NCI-H2081 (cell line): ENCODE measurements around the gene GH2.

Experiments used
- DNase-seq, 2 experiments: peaks; one replicate each; lab custom pipeline; 2025; lab: John Stamatoyannopoulos, UW

The GH2 gene

DNA sequence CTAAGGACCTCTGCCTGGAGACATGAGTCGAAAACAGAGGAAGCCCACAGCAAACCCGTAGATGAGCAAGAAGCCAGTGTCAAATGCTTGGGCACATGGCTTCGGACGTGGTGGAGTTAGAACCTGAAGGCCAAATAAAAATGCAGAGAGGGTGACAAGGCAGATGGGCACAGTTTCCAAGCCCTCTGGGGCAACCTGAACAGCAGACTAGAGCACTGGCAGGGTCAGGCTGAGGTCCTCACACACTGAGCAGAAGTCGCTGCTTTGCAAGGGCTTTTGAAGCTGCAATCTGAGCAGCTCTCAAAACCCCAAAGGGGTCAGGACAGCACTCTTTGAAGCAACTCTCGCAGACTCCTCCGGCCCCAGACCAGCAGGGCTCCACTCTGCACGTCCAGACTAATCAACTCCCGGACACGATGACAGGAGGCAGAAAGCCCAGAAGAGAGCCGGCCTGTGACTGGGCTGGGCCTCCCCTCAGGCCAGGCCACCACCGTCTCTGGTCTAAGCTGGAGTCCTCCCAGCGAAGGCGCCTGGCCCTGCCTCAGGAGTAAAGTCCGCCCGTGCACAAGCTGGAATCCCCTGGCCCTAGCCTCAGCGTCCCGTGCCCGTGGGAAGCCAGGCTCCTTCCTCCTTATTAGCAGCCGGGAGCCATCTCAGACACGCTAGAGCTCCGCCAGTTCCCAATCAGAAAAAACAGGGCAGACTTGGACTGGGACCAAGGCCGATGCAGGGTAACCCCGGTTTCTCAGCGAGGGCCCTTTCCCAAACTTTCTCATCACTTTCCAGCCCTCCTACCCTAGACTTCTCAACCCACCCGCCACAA, 40.2 kb downstream of the GH2 start:
- DNase-seq = peak in 1 of 2 experiments; percentile 58

DNA sequence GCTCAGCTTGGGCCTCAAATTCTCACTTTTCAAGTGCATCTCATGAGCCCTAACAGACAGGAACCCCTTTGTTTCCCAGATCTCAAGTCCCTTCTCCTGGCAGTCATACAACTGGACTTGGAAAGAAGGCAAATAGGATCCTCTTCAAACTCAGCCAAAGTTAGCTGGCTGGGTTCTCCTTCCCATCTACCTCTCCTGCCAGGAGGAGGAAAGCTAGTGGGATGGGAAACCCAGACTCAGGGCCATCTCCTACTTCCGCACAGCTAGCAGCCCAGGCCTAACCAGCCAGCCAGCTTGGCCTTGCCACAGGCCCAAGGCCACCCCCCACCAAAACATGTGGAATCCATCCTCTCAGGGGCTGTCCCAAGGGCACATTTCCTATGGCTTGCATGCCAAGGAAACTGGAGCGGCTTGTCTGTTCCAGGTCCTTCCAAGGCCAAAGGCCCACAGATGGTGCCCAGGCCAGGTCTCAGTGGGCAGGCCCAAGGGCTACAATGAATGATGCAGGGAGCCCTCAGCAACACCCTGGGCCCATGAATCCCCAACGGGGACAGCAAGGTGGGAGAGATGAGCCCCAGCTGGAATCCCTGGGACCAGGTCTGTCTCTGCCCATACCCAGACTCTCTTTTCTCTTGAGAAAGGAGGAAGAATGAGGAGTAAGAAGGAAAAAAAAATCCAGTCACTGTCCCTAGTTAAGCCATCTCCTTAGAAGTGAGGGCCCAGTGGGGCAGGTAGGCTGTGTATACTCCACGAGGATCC, 41.0 kb downstream of the GH2 start:
- DNase-seq = no peak

DNA sequence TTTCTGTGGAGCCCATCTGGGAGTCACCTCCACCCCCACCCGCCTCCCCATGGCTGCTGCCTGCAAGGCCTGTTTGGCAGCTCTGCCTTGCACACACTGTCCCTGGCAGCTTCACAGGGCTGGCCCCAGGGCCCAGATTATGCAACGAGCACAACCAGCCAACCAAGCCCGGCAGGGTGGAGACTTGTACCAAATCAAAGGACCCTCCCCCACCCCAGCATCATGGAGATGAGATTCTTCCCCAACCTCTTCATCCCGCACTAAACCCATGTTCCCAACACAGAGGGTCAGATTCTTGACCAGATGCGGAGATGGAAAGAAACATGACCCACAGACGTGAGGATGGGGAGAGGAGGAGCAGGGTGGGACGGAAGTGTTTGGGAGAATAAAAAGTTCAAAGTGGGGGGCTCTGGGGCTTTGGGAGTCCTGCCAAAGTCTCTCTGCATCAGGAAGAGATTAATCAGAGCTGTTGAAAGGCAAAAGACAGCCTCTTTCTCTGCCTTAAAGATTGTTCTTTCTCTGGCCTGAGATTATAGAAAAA, 43.0 kb downstream of the GH2 start:
- DNase-seq = peak; percentile 80 to 87

DNA sequence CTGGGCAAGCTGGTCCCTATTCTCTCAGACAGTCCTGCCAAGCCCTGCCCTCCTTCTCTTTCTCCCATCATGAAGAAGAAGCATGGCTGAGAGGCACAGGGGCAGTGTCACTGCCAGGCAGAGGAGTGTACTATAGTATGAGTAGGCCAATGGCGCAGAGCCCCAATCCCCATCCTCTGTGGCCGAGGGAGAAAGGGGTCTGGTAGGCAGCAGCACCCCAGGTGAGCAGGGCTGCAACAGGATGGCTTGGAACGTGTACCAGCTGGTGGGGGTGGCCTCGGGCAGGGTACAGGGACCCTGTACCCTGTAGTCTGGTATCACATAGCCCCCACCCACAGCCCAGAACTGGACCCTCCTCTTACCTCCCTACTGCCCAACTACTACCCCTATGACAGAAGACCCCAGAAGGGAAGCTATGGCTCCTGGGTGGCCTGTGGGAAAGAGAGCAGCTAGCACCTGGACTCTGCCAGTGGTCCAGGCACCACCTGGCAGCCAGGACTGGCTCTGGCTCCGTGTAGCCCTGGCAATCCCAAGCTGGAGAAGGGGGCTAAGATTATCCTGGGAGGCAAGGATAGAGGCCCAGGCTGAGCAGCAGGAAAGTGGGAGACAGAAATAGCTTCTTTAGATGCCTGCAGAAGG, 43.7 kb downstream of the GH2 start:
- DNase-seq = no peak

DNA sequence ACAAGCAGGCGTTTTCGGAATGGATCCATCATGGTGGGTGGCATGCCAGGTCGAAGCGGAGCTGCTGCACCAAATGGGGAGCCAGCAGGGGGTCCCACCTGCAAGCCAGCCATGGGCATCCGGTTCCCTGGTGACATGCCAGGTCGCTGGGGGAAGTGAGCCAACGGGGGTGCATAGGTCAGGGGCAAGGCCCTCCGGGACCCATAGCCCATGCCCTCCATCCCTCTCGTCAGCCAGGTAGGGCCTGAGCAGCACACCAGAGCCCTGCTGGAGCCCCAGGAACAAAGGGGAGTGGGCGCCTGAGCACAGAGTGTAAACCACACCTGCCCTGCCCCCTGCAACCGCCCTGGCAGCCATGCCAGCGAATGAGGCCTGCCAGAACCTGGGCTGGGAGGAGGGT, 44.3 kb downstream of the GH2 start:
- peak; percentile 14 to 16 for DNase-seq

DNA sequence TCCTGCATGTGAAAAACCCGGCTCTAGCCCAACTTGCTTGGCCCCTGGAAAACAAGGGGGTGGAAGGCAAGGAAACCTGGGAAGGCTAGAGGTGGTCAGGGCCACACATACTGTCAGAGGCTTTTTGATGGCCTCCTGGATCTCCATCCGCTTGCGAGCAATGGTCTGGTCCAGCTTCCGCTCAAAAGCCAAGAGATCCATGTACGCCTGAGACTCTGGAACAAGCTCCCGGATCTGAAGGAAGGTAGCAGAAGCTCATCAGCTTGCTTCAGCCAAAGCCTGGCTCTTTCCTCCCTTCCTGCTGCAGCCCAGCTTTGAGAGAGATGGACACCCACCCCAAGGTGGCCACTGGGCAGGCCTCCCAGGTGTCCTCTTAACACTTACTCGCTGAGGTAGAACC, 44.9 kb downstream of the GH2 start:
- no peak for DNase-seq

DNA sequence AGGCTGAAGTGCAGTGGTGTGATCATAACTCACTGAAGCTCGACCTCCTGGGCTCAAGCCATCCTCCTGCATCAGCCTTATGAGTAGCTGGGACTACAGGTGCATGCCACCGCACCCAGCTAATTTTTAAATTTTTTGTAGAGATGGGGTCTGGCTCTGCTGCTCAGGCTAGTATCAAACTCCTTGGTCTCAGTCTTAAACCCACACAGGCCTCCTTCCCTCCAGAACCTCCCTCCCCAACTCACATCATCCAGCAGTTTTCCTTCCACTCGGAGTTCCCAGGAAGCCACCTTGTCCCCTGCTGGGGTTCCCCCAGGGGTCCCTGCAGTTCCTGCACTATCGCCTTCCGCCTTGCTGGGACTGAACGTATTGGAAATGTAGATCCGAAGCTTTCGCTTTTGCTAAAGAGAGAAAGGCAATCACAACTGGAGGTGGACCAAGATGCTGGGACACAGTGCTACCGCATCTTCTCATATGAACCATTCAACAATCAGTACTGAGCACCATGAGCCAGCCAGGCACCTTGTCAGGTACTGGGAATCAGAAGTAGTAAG, 46.5 kb downstream of the GH2 start:
- no peak for DNase-seq

DNA sequence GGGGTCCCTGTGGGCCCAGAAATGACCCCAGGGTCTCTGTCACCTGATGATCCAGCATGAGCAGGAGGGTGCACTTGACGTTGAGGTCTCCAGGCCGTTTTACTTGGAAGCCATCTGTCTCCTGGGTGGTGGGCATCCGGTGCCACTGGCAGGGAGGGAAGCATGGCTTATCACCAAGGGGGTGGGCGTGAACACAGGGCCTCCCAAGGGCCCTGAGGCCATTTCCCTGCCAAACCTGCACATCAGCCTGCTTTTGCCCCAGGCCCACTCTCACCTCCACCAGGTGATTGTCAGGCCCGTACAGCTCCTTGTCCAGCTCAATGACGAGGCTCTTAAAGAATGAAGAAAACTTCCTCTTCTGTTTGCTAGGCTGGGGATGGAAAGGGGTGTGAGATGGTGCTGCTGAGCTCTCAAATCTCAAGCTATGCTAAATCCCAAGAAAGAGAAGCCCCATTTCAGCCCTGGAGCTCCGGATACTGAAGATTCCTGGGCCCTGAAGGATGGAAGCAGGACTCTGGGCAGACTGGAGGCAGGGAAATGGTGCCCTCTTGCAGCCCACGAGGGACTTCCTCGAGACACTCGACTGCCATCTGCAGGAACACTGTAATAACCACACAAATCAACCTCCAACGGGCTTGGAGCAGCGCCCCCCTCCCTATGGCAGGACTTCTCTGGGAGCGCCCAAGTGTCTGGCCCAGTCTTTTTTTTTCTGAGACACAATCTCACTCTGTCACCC, 47.1 kb downstream of the GH2 start:
- peak; percentile 48 to 50 for DNase-seq

DNA sequence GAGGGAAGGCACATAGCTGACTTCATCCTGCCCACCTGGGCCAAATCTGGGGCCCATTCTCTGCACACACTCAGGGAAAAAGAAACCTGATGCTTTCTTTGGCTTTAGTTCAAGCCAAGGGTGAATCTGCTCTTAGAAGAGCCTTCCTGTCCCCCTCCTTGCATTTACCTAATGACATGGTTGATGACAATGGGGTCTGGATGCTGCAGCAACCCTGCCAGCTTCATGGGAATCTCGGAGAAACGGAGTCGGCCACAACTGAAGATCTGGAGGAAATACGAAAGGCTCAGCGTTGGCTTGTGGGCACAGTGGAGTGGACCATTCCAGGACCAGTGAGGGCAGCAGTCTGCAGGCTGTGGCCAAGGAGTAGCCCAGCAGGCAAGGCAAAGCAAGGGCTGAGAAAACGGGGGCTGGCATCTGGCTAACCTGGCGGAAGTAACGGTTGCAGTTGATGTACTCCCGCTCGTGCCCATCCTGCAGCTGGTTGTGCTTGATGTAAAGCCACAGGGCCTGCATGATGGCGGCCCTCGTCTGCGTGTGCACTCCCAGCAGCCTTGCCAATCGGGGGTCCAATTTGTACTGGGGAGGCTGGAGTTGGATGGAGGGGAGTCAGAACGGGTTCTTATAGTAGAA, 47.9 kb downstream of the GH2 start:
- DNase-seq = no peak

DNA sequence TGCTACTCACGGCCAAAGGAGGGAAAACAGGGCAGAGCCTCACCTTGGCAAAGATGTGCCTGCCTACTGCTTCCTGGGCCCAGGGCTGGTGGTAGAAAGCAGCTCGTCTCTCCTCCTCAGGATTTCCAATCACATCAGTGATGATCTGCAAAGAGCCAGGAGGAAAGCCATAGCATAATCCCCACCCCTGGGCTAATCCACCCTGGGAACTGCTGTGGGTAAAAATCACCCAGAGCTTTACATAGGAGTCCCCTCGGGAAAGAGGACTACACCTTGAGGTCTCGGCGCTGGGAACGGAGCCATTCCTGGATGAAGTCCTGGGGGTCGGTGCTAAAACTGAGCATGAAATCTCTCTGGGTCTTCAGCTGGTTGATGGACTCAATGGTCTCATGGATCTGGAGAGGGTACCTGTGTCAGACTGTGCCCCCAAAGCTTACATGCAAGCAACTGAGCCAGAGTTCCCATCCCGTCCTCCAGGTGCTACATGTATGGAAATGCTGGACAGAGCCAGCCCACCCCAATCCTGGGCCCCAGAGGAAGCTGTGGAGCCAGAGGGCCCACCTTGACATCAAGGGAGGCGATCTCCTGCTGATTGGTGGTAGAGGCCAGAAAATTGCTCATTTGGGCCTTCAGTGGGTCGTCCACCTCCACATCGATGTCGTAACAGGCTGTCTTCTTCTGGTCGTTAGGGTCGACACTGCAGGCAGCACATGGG, 48.6 kb downstream of the GH2 start:
- DNase-seq = no peak

DNA sequence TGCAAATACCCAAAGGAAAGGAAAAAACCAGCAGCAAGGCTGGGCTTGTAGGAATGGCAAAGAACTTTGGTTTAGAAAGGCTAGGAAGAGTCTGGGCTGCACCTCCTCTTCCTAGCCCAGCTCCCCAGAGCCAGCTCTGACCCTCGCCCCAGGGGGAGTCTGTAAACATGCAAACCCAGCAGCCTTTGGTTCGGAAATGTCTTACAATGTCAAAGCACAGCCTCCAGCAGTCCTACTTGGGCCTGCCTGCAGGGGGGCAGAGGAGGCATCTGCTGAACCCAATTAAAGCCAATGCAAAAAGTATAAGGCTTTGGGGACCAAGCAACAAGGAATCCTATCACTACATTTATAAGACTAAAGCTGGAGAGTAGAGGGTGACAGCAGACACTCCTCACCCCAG, 49.3 kb downstream of the GH2 start:
- DNase-seq = no peak

DNA sequence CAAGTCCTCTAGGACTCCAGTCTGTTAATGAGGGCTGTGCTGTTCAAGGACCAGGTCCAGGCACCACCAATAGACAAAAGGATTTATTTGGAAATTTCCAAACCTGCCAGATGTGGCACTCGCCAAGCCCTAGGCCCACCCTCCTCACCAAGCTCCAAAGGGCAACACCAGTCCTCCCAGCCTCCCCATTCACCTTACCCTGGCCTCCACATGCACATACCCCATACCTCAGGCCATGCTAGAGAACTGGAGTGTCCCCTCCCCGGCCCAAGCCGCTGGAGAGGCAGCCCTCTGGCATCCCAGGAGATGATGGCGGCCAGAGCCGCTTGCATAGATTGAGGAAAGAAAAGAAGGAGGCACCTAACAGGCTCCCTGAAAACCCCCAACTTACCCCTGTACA, 49.7 kb downstream of the GH2 start:
- no peak for DNase-seq

DNA sequence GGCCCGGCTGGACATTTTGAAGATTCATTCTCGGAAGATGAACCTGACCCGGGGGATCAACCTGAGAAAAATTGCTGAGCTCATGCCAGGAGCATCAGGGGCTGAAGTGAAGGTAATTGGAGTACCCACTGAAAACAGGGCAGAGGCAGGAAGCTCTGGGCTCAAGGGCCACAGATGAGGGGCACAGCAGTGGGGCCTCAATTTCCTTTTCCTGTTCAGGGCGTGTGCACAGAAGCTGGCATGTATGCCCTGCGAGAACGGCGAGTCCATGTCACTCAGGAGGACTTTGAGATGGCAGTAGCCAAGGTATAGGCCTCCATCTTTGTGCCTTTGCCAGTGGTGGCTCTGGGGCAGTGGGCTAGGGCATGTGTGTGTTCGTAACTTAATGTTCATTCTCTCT, 50.2 kb downstream of the GH2 start:
- DNase-seq = no peak

DNA sequence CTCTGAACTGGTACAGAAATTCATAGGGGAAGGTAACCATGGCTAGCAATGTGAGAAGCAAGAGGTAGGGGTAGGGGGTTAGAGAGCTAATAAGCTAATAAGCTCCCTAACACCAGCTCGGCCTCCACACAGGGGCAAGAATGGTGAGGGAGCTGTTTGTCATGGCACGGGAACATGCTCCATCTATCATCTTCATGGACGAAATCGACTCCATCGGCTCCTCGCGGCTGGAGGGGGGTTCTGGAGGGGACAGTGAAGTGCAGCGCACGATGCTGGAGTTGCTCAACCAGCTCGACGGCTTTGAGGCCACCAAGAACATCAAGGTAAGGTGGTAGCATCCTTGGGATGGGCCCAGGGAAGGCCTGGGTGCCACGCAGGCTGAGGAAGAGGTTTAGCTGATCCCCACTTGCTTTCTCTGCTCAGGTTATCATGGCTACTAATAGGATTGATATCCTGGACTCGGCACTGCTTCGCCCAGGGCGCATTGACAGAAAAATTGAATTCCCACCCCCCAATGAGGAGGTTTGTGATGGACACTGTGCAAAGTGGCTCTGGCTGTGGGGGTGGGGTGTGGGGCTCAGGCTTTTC, 50.7 kb downstream of the GH2 start:
- DNase-seq = no peak

DNA sequence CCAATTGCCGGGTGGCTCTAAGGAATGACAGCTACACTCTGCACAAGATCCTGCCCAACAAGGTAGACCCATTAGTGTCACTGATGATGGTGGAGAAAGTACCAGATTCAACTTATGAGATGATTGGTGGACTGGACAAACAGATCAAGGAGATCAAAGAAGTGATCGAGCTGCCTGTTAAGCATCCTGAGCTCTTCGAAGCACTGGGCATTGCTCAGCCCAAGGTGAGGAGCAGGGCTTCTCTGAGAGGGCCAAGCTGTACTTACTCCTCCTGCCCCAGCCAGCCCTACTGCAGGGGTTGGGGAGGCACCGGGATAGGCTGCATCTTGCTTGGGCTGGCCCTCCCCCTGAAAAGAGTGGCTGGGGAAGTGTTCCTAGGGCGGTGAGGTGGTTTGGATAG, 51.5 kb downstream of the GH2 start:
- no peak for DNase-seq
